ENCODE results near the gene PAK6. TPM values are rescaled to one million over a fixed set of nuclear protein-coding genes. Genes with fewer than 3 reads are reported as not detected.

Gene PAK6
- total RNA-seq, 4 donors from 2014 or later: 0.94 to 4.6 (median 1.6) TPM

DNA sequence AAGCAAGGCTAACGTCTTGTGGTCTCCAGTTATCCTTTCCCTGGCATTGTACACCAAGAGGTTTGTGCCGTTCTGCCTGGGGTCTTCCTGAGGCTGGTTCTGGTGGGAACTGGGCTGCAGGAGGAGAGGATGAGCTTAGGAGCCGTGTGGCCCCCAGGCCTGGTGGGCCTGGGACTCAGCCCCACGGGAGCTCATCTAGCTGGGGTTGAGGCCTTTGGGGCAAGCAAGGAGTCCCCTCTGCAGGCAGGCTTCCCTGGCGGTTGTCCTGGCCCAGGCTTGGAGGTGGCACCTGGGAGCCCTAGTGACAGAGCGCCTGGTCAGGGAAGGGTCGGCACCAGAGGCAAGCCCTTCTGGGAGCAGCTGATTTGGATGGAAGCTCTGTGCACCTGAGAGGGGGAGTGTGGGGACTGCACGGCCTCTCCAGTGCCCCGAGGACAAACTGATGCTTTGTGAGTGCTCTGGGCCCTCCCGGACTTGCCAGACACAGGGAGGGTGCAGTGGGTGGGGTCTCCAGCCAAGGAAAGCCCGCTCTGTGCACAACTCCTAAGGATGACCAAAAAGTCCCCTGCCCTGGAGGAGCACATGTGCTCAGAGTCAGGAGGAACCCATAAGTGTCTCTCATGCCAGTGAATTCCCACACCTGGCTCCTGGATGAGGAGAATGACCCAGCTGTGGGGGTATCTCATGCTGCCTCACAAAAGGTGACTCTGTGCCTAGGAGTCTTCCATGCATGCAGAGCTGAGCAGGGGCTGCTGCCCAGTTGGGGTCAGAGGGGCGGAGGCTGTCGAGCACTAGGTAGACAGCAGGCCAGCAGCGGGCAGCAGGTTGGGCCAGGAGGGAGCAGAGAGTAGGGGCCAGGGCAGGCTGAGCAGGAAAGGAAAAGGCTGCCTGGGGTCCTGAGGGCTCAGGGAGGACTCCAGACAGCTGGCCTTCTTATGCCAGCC, 2.7 kb downstream of the PAK6 start:
- no peak for TF ChIP-seq EP300 (IDR thresholded peaks at IDR 0.05)
- no peak for TF ChIP-seq POLR2A (IDR thresholded peaks at IDR 0.05)
- no peak for TF ChIP-seq POLR2AphosphoS5 (IDR thresholded peaks at IDR 0.05)
- TF ChIP-seq, protein P1, sequence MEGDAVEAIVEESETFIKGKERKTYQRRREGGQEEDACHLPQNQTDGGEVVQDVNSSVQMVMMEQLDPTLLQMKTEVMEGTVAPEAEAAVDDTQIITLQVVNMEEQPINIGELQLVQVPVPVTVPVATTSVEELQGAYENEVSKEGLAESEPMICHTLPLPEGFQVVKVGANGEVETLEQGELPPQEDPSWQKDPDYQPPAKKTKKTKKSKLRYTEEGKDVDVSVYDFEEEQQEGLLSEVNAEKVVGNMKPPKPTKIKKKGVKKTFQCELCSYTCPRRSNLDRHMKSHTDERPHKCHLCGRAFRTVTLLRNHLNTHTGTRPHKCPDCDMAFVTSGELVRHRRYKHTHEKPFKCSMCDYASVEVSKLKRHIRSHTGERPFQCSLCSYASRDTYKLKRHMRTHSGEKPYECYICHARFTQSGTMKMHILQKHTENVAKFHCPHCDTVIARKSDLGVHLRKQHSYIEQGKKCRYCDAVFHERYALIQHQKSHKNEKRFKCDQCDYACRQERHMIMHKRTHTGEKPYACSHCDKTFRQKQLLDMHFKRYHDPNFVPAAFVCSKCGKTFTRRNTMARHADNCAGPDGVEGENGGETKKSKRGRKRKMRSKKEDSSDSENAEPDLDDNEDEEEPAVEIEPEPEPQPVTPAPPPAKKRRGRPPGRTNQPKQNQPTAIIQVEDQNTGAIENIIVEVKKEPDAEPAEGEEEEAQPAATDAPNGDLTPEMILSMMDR (IDR thresholded peaks at IDR 0.05): no peak

DNA sequence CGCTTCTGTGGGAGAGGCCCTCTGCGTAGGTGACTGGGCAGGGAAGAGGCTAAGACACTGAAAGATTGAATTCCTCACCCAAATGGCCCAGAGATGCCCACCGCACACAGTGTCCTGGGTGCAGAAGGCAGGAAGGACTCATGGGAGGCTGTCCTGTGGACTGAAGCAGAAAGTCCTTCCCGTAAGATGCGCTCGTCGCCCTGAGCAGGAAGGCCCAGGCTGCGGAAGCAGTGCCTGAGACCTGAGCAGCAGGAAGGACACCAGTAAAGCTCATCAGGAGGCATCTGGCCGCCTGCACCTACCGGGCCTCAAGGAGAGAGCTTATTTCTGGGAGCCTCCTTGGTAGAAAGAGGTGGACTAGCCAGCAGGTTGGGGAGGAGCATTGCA, 3.3 kb downstream of the PAK6 start:
- no peak for ATAC-seq
- Histone ChIP-seq H3K27me3 (peaks cover 5% of the 10 kb centered on the region), H3K9me3 (no peaks in the 10 kb centered on the region), H3K36me3 (no peaks in the 10 kb centered on the region), H3K27ac (no peak overlapping the region), H3K4me3 (no peak overlapping the region), H3K4me1 (peaks cover 0 to 12% (median 5%) of the 10 kb centered on the region in 3 donors)
- 81 to 100% methylated on average over 3 to 4 of the region's 10 CpGs for WGBS, 2 donors (ENCODE audit: low coverage in 1 of 2)
- TF ChIP-seq POLR2AphosphoS5 (IDR thresholded peaks at IDR 0.05): no peak
- TF ChIP-seq, protein P1 (IDR thresholded peaks at IDR 0.05): no peak
- TF ChIP-seq EP300 (IDR thresholded peaks at IDR 0.05): no peak
- no peak for TF ChIP-seq POLR2A (IDR thresholded peaks at IDR 0.05)

More for the DNA sequence above, 2.7 kb downstream of the PAK6 start:
- peaks cover 0 to 12% (median 5%) of the 10 kb centered on the region in 3 donors for H3K4me1 ChIP-seq
- H3K27me3 ChIP-seq: peaks cover 5% of the 10 kb centered on the region
- H3K27ac ChIP-seq: no peak overlapping the region
- H3K4me3 ChIP-seq: no peak overlapping the region
- no peaks in the 10 kb centered on the region for H3K9me3 ChIP-seq
- no peaks in the 10 kb centered on the region for H3K36me3 ChIP-seq
- no peak for ATAC-seq
- WGBS, 2 donors (ENCODE audit: low coverage in 1 of 2): no CpG with 5 or more reads among the region's 14 CpGs

DNA sequence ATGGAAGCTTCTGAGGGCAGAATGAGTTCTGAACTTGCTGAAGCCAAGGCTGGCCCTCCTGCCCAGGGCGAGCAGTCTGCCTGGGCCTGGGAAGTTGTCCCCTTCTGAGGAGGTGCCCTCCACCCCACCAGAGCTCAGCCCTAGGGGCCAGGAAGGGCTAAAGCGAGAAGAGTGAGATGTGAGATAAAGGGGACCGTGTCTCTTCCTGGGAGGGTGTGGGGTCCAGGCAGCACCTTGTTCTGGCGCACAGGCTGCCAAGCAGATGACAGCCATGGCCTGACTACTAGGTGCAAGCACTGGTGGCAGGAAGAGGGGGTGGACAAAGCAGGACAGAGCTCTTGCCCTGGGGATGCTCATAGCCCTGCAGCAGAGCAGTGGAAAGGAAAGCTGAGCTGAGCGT, 3.7 kb downstream of the PAK6 start:
- TF ChIP-seq, protein P1 (IDR thresholded peaks at IDR 0.05): no peak
- TF ChIP-seq POLR2AphosphoS5 (IDR thresholded peaks at IDR 0.05): no peak
- no peak for ATAC-seq
- 94% methylated on average over 2 of the region's 5 CpGs; no CpG with 5 or more reads in 1 of the 2 donors for WGBS, 2 donors (ENCODE audit: low coverage in 1 of 2)
- peaks cover 5% of the 10 kb centered on the region for H3K27me3 ChIP-seq
- H3K9me3 ChIP-seq: no peaks in the 10 kb centered on the region
- peaks cover 0 to 12% (median 5%) of the 10 kb centered on the region in 3 donors for H3K4me1 ChIP-seq
- H3K4me3 ChIP-seq: no peak overlapping the region
- no peaks in the 10 kb centered on the region for H3K36me3 ChIP-seq
- no peak overlapping the region for H3K27ac ChIP-seq

DNA sequence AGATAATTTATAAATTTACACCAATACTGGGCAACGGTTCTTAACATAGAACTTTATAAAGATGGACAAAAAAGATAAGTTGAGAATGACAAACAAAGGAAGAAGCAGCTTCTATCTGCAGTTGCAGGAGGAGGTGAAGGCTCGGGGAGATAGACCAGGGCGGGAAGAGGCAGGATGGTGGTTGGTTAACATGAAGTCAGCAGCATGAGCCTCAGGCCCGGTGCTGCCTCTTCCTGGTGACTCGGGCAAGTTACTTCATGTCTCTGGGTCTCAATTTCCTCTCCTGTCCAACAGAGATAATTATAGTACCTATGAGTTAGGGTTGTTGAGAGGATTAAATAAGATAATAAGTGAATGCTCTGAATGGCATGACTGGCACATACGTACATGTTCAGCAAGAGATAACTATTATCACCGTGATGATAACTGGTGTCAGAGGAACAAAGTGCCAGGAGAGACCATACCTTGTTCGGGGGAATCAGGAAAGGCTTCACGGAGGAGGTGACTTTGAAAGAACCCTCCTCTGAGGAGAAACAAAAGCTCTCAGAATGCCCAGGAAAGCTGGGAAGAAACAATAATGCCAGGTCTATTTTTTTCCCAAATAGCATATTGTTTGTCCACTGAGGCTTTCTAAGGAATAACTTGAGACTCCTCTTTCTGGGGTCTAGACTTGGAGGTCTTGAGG, 4.4 kb downstream of the PAK6 start:
- TF ChIP-seq POLR2A (IDR thresholded peaks at IDR 0.05): no peak
- TF ChIP-seq EP300 (IDR thresholded peaks at IDR 0.05): no peak
- no peak for TF ChIP-seq POLR2AphosphoS5 (IDR thresholded peaks at IDR 0.05)
- TF ChIP-seq, protein P1 (IDR thresholded peaks at IDR 0.05): no peak
- H3K4me1 ChIP-seq: peaks cover 0 to 12% (median 5%) of the 10 kb centered on the region in 3 donors
- H3K4me3 ChIP-seq: no peak overlapping the region
- peaks cover 5% of the 10 kb centered on the region for H3K27me3 ChIP-seq
- 81 to 85% methylated on average over 7 to 9 of the region's 9 CpGs for WGBS, 2 donors (ENCODE audit: low coverage in 1 of 2)
- no peaks in the 10 kb centered on the region for H3K36me3 ChIP-seq
- ATAC-seq: no peak
- H3K27ac ChIP-seq: no peak overlapping the region
- H3K9me3 ChIP-seq: no peaks in the 10 kb centered on the region

All from gastroesophageal sphincter (tissue), 4 donors.